Endothelial cell of umbilical vein (primary cell): ENCODE results near the gene C3orf22.

Experiments
- POLR2A ChIP-seq: IDR thresholded peaks from 2 replicates; pipeline ENCODE4 v1.6.1; 2012; ENCODE audit warnings: low read depth, mild to moderate bottlenecking, control low read depth, low read length
- POLR2AphosphoS5 ChIP-seq: IDR thresholded peaks from 2 replicates; pipeline ENCODE4 v1.6.1; 2012; ENCODE audit warnings: low read depth, mild to moderate bottlenecking, control low read depth, low read length, moderate library complexity; ENCODE audit not compliant: insufficient read depth
- TF ChIP-seq, protein P1 (sequence below), 2 donors: IDR thresholded peaks; 1 replicate in 1 of 2; 2 replicates in 1 of 2; pipeline ENCODE4 v1.5.1; 2011; ENCODE audit warnings: low read length in 2 of 2, mild to moderate bottlenecking in 2 of 2, moderate library complexity in 2 of 2, control low read depth in 1 of 2, inconsistent platforms in 1 of 2, low read depth in 1 of 2; ENCODE audit not compliant: insufficient read depth in 1 of 2; ENCODE audit errors: extremely low read depth in 1 of 2

DNA sequence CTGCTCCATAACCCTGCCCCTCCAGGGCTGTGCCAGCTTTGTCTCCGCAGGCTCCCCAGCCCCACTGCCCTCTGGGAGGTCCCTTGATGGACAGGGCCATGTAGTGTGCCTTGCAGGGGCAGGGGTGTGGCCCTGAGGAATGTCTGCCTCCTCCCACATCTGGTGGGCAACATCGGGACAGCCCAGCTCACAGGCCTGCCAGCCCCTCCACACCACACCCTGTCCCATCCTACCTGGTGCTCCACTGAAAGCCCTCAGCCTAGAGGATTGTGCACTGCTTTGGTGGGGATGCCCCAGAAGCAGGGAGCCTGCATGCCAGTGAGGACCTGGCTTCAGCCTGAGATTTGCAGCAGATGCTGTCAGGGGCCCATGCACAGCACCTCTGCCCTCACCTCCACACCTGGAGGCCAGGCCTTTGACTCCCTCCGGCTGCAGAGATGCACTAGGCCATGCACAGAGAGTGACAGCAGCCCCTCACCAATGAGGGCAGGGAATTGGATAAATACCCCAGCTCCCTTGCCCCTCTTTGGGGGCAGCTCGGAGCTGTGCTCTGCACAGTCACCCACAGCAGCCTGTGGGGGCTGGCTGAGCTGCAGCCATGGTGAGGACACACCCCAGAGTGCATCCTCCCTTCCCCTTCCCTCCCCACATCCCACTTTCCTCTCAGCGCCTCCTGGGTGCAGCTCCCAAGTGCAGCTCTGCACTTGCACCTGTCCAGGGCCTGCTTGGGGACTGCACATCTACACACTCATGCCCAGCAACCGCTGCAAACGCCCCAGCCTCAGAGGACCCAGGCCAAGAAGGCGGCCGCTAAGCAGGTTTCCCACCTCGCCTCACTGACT, 2.7 kb downstream of the C3orf22 start:
- TF ChIP-seq POLR2A, result no peak
- TF ChIP-seq, protein P1, sequence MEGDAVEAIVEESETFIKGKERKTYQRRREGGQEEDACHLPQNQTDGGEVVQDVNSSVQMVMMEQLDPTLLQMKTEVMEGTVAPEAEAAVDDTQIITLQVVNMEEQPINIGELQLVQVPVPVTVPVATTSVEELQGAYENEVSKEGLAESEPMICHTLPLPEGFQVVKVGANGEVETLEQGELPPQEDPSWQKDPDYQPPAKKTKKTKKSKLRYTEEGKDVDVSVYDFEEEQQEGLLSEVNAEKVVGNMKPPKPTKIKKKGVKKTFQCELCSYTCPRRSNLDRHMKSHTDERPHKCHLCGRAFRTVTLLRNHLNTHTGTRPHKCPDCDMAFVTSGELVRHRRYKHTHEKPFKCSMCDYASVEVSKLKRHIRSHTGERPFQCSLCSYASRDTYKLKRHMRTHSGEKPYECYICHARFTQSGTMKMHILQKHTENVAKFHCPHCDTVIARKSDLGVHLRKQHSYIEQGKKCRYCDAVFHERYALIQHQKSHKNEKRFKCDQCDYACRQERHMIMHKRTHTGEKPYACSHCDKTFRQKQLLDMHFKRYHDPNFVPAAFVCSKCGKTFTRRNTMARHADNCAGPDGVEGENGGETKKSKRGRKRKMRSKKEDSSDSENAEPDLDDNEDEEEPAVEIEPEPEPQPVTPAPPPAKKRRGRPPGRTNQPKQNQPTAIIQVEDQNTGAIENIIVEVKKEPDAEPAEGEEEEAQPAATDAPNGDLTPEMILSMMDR (IDR thresholded peaks at IDR 0.05; ENCODE audit: extremely low read depth in 1 of 2, insufficient read depth in 1 of 2, low read depth in 1 of 2, low read length in 2 of 2), result no peak
- no peak for TF ChIP-seq POLR2AphosphoS5
